GOT3 (cell line): Measurements from ENCODE around the gene SMKR1.
"Not testable (repeated sequence)": the region's sequence is repeated elsewhere in the genome, so short reads cannot be mapped to it uniquely, and the experiment has no call there.

Experiments used
- DNase-seq: peaks from one replicate; lab custom pipeline; 2025; ENCODE audit warnings: mixed read lengths; lab: John Stamatoyannopoulos, UW

Gene SMKR1

GRCh38 chr7:129501760-129502707 lies at the start of gene SMKR1:
Gene SMKR1 (plus strand): TSS chr7:129502531. CDS start chr7:129502825, 294 bp downstream.
- no peak for DNase-seq

DNA sequence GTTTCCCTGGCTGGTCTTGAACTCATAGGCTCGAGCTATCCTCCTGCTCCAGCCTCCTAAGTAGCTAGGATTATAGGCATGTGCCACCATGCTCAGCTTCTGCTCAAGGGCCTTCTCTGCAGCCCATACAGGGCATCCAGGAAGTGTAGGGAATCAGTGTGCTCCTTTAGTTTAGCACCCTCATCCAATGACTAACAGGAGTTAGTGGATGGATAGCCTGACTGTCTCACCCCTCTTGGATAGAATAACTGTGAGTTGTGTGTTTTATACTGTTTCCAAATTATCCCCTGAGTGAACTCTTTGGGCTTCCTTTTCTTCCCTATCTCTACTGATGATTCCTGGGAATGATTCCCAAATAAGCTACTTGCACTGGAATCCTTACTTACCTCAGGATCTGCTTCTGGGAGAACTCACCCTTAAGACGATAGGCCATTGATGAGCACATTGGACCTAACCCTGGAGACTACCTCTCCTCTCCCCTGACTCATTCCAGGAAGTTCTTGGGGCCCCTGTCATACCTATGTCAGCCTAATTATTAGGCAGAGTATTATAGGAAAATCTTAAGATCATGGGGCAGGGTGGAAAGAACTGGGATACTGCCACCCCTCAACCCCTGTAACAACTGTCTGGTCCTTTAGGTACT lies 49.6 kb upstream of the SMKR1 start:
- DNase-seq: no peak

DNA sequence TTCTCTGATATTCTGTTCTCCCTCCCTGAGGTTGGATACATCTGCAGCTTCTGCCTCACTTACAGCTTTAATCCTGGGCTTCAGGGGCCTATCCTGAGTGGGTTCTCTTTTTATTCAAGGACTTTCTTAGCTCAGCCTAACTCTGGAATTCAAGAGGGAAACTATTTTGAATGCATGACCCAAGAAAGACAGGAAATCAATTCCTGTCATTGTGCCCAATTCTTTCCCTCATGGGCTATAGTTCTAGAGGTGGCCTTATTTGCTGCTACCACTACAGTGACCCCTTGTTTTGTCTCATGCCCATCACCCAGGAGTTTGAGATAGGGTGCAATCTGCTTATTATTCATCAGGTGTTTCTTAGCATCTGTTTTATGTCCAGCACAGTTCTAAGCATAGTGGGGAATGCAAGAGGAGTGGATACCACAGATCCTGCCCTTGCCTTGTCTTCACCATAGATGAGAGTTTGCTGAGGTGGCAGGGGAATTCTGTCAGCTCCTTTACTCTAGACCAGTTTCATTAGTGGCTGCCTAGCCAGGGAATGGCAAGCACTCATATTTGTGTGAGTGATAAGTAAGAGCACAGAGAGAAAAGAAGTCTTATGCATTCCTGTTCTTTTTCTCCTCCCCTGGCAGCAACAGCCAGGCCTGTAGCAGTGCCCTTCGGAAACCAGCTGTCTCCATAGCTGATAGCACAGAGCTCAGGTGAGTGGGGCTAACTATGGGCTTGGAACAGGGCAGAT lies 48.7 kb upstream of the SMKR1 start:
- DNase-seq: no peak

DNA sequence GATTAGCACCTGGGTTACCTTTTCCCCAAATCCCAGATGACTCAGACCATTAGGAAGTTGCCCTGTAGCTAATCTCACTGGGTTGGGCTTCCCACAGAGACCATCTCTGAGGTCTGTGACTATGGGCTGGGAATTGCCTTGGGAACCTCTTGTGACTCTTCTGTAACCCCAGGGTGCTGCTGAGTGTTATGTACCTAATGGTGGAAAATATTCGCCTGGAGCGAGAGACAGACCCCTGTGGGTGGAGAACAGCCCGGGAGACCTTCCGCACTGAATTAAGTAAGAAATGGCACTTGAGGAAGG lies 48.1 kb upstream of the SMKR1 start:
- no peak for DNase-seq

DNA sequence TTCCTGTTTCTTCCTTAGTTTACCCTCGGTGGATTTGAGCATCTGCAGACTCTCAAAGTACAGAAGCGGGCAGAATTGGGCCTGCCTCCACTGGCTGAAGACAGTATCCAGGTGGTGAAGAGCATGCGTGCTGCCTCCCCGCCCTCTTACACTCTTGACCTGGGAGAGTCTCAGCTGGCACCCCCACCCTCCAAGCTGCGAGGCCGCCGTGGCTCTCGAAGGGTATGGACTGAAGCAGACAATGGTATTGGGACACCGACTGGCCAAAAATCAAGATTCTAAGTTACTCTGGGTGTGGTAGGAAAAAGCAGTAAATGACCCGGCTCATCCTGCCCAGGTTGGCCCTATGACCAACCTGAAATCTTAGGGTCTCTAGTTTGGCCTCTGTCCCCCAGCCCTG lies 45.9 kb upstream of the SMKR1 start:
- no peak for DNase-seq

DNA sequence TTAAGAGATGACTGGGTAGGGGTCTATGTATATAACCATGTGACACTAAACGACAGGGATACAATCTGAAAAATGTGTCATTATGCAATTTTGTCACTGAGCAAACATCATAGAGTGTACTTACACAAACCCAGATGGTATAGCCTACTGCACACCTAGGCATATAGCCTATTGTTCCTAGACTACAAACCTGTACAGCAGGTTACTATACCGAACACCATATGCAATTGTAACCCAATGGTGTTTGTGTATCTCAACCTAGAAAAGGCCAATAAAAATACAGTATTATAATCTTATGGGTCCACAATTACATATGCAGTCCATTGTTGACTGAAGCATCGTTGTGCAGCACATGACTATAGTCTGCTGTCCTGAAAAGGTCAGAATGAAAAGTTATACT lies 45.2 kb upstream of the SMKR1 start:
- no peak for DNase-seq

- DNase-seq: no peak
These were observed 44.2 kb upstream of the SMKR1 start for GRCh38 chr7:129458171-129458570.

- DNase-seq: no peak
These were observed 40.5 kb upstream of the SMKR1 start for GRCh38 chr7:129461809-129462208.

DNA sequence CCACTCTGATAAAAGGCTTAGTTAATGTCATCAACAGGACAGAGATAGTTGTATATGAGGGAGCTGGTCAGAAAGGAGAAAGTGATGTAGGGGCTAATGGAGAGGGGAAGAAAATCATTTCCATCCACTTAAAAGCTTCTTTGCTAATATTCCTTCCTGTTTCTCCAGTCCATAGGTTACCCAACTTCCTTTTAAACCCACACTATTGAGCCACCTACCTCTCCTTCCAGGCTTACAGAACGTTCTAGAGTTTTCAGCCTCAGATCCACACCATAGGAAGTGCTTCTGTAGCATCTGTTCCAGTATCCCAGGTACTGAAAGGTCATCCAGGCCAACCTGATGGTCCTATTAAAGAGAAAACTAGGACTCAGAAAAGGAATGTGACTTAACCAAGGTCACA lies 39.9 kb upstream of the SMKR1 start:
- DNase-seq: no peak

DNA sequence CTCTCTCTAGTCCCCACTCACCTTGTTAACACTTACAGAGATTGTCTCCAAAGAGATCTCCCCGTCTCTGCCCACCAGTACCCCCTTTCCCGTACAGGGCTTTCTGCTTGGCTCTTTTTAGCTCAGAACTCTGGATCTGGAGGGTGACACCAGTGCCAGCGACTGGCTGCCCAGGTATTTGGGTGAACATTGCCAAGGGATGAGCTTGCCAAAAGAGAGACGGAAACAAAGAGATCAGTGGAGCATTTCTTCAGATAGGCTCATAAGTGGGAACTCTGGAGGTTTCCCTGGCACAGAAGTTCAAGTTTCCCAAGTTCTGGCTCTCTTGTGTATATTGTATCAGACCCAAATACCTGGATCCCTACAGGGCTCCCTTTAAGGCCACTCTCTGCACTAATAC lies 38.1 kb upstream of the SMKR1 start:
- DNase-seq: no peak

DNA sequence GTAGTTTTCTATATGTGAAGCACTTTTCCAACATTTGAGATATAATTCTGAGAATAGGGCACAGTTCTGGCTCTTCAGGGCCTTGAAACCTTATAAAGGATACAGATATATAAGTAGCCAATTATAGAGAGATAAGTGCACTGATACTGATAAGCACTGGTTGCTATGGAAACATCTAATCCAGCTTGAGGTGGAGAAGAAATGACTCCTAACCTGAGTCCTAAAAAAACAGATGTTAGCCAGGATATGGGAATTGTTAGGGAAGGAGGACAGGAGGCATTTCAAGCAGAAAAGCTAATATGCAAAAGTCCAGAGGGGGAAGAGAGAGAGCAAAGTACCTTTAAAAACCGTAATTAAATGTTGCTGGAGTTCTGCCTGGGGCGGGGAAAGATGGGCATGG lies 37.3 kb upstream of the SMKR1 start:
- no peak for DNase-seq

GRCh38 chr7:129466796-129467195 lies 35.5 kb upstream of the SMKR1 start:
- DNase-seq: no peak

- no peak for DNase-seq
These were observed 34.2 kb upstream of the SMKR1 start for GRCh38 chr7:129468087-129468486.

GRCh38 chr7:129468547-129468946 lies 33.8 kb upstream of the SMKR1 start:
- no peak for DNase-seq

DNA sequence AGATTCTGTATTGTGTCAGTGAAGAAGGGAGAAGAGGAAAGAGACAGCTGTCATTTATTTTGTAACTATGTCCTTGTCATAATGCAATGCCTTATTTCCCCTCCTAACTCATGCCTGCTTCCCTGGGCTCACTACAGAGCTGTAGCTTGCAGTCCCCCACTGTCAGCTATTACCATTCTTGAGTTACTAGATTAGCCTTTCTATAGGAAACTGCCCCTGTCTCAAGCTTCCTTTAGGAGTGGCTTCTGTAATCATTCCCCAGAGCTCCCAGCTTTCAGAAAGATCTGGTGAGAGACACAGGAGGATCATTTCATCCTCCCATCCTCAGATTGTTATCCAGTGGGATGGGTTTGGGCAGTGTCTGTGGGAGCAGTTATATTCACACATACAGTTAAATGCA lies 32.4 kb upstream of the SMKR1 start:
- no peak for DNase-seq

DNA sequence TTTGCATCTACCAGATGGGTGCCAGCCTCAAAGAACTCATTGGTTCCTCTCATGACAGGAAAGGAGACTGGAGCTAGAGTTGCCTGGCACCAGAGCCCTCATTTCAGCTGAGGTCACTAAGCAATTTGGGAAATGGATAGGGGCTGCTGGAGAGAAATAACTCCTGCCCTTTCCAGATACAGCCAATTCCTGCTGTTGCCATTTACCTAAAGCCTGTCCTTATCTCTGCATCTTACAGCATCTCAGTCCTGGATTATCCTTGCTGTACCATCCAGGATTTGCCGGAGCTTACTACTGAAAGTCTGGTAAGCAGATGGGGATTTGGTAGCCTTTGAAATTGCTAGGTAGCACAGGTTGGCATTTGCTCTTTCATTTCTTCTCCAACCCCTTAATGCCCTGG lies 31.9 kb upstream of the SMKR1 start:
- DNase-seq: no peak

GRCh38 chr7:129471402-129471827 lies 30.9 kb upstream of the SMKR1 start:
- DNase-seq: no peak

DNA sequence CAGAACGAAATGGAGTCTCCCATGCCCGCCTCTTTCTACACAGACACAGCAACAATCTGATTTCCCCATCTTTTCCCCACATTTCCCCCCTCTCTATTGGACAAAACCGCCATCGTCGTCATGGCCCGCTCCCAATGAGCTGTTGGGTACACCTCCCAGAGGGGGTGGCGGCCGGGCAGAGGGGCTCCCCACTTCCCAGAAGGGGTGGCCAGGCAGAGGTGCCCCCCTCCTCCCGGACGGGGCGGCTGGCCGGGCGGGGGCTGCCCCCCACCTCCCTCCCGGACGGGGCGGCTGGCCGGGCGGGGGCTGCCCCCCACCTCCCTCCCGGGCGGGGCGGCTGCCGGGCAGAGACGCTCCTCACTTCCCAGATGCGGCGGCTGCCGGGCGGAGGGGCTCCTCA lies 26.4 kb upstream of the SMKR1 start:
- DNase-seq: not testable (repeated sequence)

- DNase-seq: not testable (repeated sequence)
These were observed 25.9 kb upstream of the SMKR1 start for GRCh38 chr7:129476398-129476797.

- DNase-seq: no peak
These were observed 22.5 kb upstream of the SMKR1 start for GRCh38 chr7:129479831-129480230.

- DNase-seq: no peak
These were observed 21.5 kb upstream of the SMKR1 start for GRCh38 chr7:129480674-129481363.

DNA sequence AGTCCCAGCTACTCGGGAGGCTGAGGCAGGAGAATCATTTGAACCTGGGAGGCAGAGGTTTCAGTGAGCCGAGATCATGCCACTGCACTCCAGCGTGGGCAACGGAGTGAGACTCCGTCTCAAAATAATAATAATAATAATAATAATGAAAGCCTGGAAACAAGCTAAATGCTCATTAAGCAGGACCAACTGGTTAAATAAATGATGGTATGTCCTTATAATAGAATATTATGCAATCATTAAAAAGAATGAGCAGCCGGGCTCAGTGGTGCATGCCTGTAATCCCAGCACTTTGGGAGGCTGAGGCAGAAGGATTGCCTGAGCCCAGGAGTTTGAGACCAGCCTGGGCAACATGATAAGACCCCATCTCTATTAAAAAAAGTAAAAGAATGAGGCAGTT lies 21.0 kb upstream of the SMKR1 start:
- DNase-seq: not testable (repeated sequence)
